GM12873 (cell line): Measurements from ENCODE around the gene SLCO1B1.

Experiments
- CTCF ChIP-seq: IDR thresholded peaks from 2 replicates; pipeline ENCODE4 v1.5.1; 2012; ENCODE audit warnings: low read depth, mild to moderate bottlenecking, moderate library complexity, low read length, control low read depth; ENCODE audit not compliant: insufficient read depth; ENCODE audit errors: missing control alignments

Gene SLCO1B1

GRCh38 chr12:21130998-21131397 lies at the start of gene SLCO1B1:
SLCO1B1 (plus strand) TSS chr12:21131194; CDS start chr12:21141575, 10,381 bp downstream.
- TF ChIP-seq CTCF = no peak

- TF ChIP-seq CTCF = no peak
These were observed 19.3 kb upstream of the SLCO1B1 start for GRCh38 chr12:21111732-21112131.

GRCh38 chr12:21113266-21113665 lies 17.7 kb upstream of the SLCO1B1 start:
- no peak for TF ChIP-seq CTCF

- TF ChIP-seq CTCF = no peak
These were observed 13.0 kb upstream of the SLCO1B1 start for GRCh38 chr12:21117995-21118394.

- TF ChIP-seq CTCF = no peak
These were observed 12.2 kb upstream of the SLCO1B1 start for GRCh38 chr12:21118760-21119159.

GRCh38 chr12:21129351-21129750 lies 1.6 kb upstream of the SLCO1B1 start:
- TF ChIP-seq CTCF = no peak

- TF ChIP-seq CTCF = no peak
These were observed 1.1 kb upstream of the SLCO1B1 start for GRCh38 chr12:21129906-21130305.
